Esophagus squamous epithelium (tissue), 5 donors: Measurements from ENCODE around the gene RTF2. TPM values are rescaled to one million over a fixed set of nuclear protein-coding genes. Genes with fewer than 3 reads are reported as not detected.
"Not testable (repeated sequence)": the region's sequence is repeated elsewhere in the genome, so short reads cannot be mapped to it uniquely, and the experiment has no call there.

ENCODE experiments used
- DNase-seq: peaks from one replicate; lab custom pipeline; 2025; lab: John Stamatoyannopoulos, UW
- H3K27ac ChIP-seq, 4 donors: fragments of 200-600 bp; sonication (generic); one replicate each; pipeline ENCODE4 v1.5.1; 2016 to 2019; ENCODE audit warnings: mild to moderate bottlenecking in 1 of 4
- H3K27me3 ChIP-seq, 4 donors: fragments of 200-600 bp; sonication (generic); 1 replicate in 3 of 4; 2 replicates in 1 of 4; pipeline versions ENCODE4 v1.5.1 to v1.6.0; 2017 to 2021; ENCODE audit warnings: antibody characterized with exemption in 1 of 4
- H3K36me3 ChIP-seq, 3 donors: fragments of 200-600 bp; sonication (generic); one replicate each; pipeline ENCODE4 v1.5.1; 2016 to 2019
- H3K4me1 ChIP-seq, 3 donors: fragments of 200-600 bp; sonication (generic); one replicate each; pipeline ENCODE4 v1.5.1; 2017 to 2019
- H3K4me3 ChIP-seq, 4 donors: fragments of 200-600 bp; sonication (generic); 1 replicate in 3 of 4; 2 replicates in 1 of 4; pipeline ENCODE4 v1.5.1; 2016 to 2019; ENCODE audit warnings: mild to moderate bottlenecking in 2 of 4, moderate library complexity in 1 of 4
- H3K9me3 ChIP-seq, 3 donors: fragments of 200-600 bp; sonication (generic); one replicate each; pipeline ENCODE4 v1.5.1; 2016 to 2019
- CTCF ChIP-seq, 6 experiments: fragments of 450-650 bp in 4 of 6; fragments of 200-600 bp in 2 of 6; sonication (generic) in 2 of 6; IDR thresholded peaks; one replicate each; pipeline ENCODE4 v1.5.1; 2016 to 2019; ENCODE audit warnings: antibody characterized with exemption in 6 of 6, mild to moderate bottlenecking in 4 of 6, moderate library complexity in 4 of 6
- POLR2A ChIP-seq, 4 donors: fragments of 450-650 bp; IDR thresholded peaks; one replicate each; pipeline ENCODE4 v1.6.1; 2017; ENCODE audit warnings: antibody characterized with exemption in 4 of 4, mild to moderate bottlenecking in 4 of 4, moderate library complexity in 3 of 4
- WGBS, 2 donors: methylation state at CpG; one replicate each; pipeline ENCODE4 v1.1.5; 2018; 5-methylcytosine and 5-hydroxymethylcytosine counted together
- intact Hi-C: fragments of 100-400 bp; cut with DNase I; formaldehyde crosslinking; loops from one replicate; pipeline ENCODE4 v1.15.0; 2022
- small RNA-seq, 4 donors: library from RNA; depleted of rRNA; stranded (forward); fragments of <200 nt; gene quantifications; one replicate each; pipeline ENCODE3, GENCODE V24; 2016
- total RNA-seq, 4 donors: library from RNA; depleted of rRNA; stranded (reverse); fragments of >200 nt; gene quantifications; one replicate each; pipeline ENCODE4 v1.1.0, GENCODE V29; 2016
- donor health status: DM: yes; HTN: yes; CAD: no.

The RTF2 gene
- total RNA-seq, 4 donors from 2014 or later = 40.3 to 53.6 (median 44.7) TPM

- Histone ChIP-seq H3K4me1 (peaks cover 0 to 45% (median 7%) of the 10 kb centered on the region in 3 donors), H3K36me3 (no peaks in the 10 kb centered on the region), H3K27me3 (no peaks in the 10 kb centered on the region), H3K4me3 (no peak overlapping the region), H3K27ac (peak overlapping the region in 3 of 4 donors; percentile 32 to 72 (median 33)), H3K9me3 (no peaks in the 10 kb centered on the region)
- no peak for DNase-seq
- TF ChIP-seq CTCF (IDR thresholded peaks at IDR 0.05) = peak in 3 of 6 experiments; percentile 20 to 56 (median 42)
- peak in 1 of 4 donors; percentile 9 for TF ChIP-seq POLR2A (IDR thresholded peaks at IDR 0.05)
- 0 to 2% methylated on average over 4 of the region's 4 CpGs for WGBS, 2 donors
- intact Hi-C loops = loop anchor here (10.0 kb wide), 2 partner anchors 420 to 500 kb away; no protein-coding TSS in a partner anchor
Measured at GRCh38 chr20:56554869-56555268, 86.4 kb downstream of the RTF2 start.

GRCh38 chr20:56558968-56559367 is 90.5 kb downstream of the RTF2 start:
- DNase-seq = no peak
- no peaks in the 10 kb centered on the region for H3K27me3 ChIP-seq
- H3K4me3 ChIP-seq = no peak overlapping the region
- H3K27ac ChIP-seq = no peak overlapping the region
- 68 to 69% methylated on average over 6 of the region's 6 CpGs for WGBS, 2 donors
- H3K4me1 ChIP-seq = peaks cover 0 to 39% (median 7%) of the 10 kb centered on the region in 3 donors
- intact Hi-C loops = loop anchor here (10.0 kb wide), 2 partner anchors 416 to 496 kb away; no protein-coding TSS in a partner anchor
- no peaks in the 10 kb centered on the region for H3K9me3 ChIP-seq
- TF ChIP-seq POLR2A (IDR thresholded peaks at IDR 0.05) (no peak), CTCF (IDR thresholded peaks at IDR 0.05) (no peak)
- no peaks in the 10 kb centered on the region for H3K36me3 ChIP-seq

GRCh38 chr20:56564526-56564925 is 96.1 kb downstream of the RTF2 start:
- peaks cover 9 to 19% (median 10%) of the 10 kb centered on the region in 3 donors for H3K4me1 ChIP-seq
- intact Hi-C loops, H3K9me3 ChIP-seq, H3K4me3 ChIP-seq, DNase-seq, H3K27me3 ChIP-seq, H3K27ac ChIP-seq, H3K36me3 ChIP-seq: not testable (repeated sequence)
- WGBS, 2 donors = 60 to 82% methylated on average over 1 to 4 of the region's 6 CpGs

- H3K27me3 ChIP-seq = no peaks in the 10 kb centered on the region
- intact Hi-C loops = no loop called here
- peak overlapping the region in 1 of 4 donors; percentile 68 for H3K27ac ChIP-seq
- WGBS, 2 donors = 87 to 89% methylated on average over 4 of the region's 4 CpGs
- no peak for DNase-seq
- H3K36me3 ChIP-seq = no peaks in the 10 kb centered on the region
- no peaks in the 10 kb centered on the region for H3K9me3 ChIP-seq
- TF ChIP-seq CTCF (IDR thresholded peaks at IDR 0.05) (no peak), POLR2A (IDR thresholded peaks at IDR 0.05) (no peak)
- H3K4me3 ChIP-seq = no peak overlapping the region
- H3K4me1 ChIP-seq = peaks cover 9 to 17% (median 10%) of the 10 kb centered on the region in 3 donors
Measured at GRCh38 chr20:56565511-56565910, 97.1 kb downstream of the RTF2 start.

GRCh38 chr20:56566621-56567020 is 98.2 kb downstream of the RTF2 start:
- Histone ChIP-seq H3K4me3 (no peak overlapping the region), H3K4me1 (peaks cover 9 to 17% (median 10%) of the 10 kb centered on the region in 3 donors), H3K27me3 (no peaks in the 10 kb centered on the region), H3K27ac (peak overlapping the region in 3 of 4 donors; percentile 6 to 68 (median 30)), H3K9me3 (no peaks in the 10 kb centered on the region), H3K36me3 (no peaks in the 10 kb centered on the region)
- TF ChIP-seq CTCF (IDR thresholded peaks at IDR 0.05) = no peak
- no peak for TF ChIP-seq POLR2A (IDR thresholded peaks at IDR 0.05)
- DNase-seq = no peak
- intact Hi-C loops = no loop called here
- 29 to 37% methylated on average over 3 of the region's 3 CpGs for WGBS, 2 donors

Small RNA genes within 50 kb of the gene (small RNA-seq; reads per million reads assigned to genes)
- 0 reads per million in 4 donors for gene RPL39P

Other genes with a start within 250 kb of the RTF2 start
- not detected for gene MC3R, start 219.9 kb upstream of the RTF2 start, total RNA-seq
- gene FAM210B, start 109.7 kb upstream of the RTF2 start, total RNA-seq = 10 to 100 TPM; 14.0 to 46.2 (median 29.1) TPM
- 10 to 100 TPM in 2 of 4 donors, 1 to 10 TPM in 2; 2.9 to 25.8 (median 12.3) TPM for gene AURKA, start 76.4 kb upstream of the RTF2 start, total RNA-seq
- 10 to 100 TPM; 13.2 to 33.5 (median 24.1) TPM for gene CSTF1, start 76.0 kb upstream of the RTF2 start, total RNA-seq
- 1 to 10 TPM in 1 of 4 donors, under 1 TPM in 3; 0.22 to 1.3 (median 0.63) TPM for gene CASS4, start 56.4 kb upstream of the RTF2 start, total RNA-seq
- not detected for gene FAM209A, start 56.1 kb downstream of the RTF2 start, total RNA-seq
- gene FAM209B, start 64.6 kb downstream of the RTF2 start, total RNA-seq = not detected
- gene TFAP2C, start 160.7 kb downstream of the RTF2 start, total RNA-seq = 10 to 100 TPM; 25.9 to 34.8 (median 31.8) TPM